GM12891 (cell line): ENCODE measurements around the gene TALDO1.

Source experiments
- POLR2A ChIP-seq: IDR thresholded peaks from 2 replicates; pipeline ENCODE4 v1.6.1; 2011; ENCODE audit warnings: low read depth, low read length, control low read depth
- POLR2AphosphoS5 ChIP-seq: IDR thresholded peaks from 2 replicates; pipeline ENCODE4 v1.6.1; 2011; ENCODE audit warnings: low read depth, low read length, control low read depth
- SPI1 ChIP-seq: IDR thresholded peaks from 2 replicates; pipeline ENCODE4 v1.6.1; 2011; ENCODE audit warnings: low read depth, low read length, control low read depth
- TAF1 ChIP-seq: IDR thresholded peaks from 2 replicates; pipeline ENCODE4 v1.6.1; 2011; ENCODE audit warnings: low read depth, low read length, control low read depth

- TF ChIP-seq POLR2A (no peak), TAF1 (no peak), POLR2AphosphoS5 (no peak), SPI1 (no peak)
These were observed 57.3 kb downstream of the TALDO1 start for GRCh38 chr11:804599-804964.
